Kidney tubule cell (primary cell): ENCODE measurements around the gene CABYR.
A peak's percentile ranks its signal among the peaks of the same experiment; 100 is the strongest.

Experiments used
- DNase-seq: peaks from one replicate; pipeline ENCODE4 v3.0.0-alpha.2; 2018; ENCODE audit warnings: low spot score

CABYR gene, protein sequence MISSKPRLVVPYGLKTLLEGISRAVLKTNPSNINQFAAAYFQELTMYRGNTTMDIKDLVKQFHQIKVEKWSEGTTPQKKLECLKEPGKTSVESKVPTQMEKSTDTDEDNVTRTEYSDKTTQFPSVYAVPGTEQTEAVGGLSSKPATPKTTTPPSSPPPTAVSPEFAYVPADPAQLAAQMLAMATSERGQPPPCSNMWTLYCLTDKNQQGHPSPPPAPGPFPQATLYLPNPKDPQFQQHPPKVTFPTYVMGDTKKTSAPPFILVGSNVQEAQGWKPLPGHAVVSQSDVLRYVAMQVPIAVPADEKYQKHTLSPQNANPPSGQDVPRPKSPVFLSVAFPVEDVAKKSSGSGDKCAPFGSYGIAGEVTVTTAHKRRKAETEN

DNA sequence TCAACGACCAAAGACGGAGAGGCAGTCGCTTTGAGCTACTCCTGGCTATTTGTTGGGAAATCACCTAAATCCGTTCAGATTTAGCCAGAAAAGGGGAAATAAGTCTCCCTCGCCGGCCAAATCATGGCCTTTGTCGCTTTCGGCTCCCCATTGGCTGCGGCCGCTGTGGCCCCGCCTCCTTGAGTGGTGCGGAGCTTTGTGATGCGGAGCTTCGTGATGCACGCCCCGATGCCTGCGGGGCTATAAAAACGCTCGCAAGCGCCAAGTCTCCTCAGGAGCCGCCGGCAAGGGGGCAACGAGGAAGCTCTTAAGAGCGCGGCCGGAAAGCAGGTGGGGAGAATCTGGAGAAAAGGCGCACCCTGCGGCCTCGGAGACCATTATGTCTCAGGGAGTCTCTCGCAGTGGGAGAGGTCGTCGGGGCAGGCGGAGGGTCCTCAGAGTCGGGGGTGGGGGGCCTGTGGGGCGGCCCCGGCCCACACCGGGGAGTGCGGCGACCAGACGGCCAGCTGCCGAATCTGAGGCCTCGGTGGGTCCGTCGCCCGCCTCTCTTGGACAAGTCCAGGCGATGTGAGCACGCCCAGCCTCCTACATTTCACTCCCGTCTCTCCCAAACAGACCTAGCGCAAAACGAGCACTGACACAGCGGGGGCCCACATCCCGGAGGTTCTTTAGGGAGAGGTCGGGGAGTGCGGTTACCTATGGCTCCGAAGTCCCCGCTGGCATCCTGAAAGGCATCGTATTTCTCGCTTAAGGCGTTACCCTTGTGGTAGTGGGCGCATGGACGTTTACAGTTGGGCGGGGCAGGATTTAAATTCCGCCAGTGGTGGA, at the start of gene CABYR:
CABYR (plus strand) TSS at position 274 of the 828 bp plus-strand sequence. CDS start 4,053 bp downstream, outside the sequence.
- peak; percentile 93 for DNase-seq

DNA sequence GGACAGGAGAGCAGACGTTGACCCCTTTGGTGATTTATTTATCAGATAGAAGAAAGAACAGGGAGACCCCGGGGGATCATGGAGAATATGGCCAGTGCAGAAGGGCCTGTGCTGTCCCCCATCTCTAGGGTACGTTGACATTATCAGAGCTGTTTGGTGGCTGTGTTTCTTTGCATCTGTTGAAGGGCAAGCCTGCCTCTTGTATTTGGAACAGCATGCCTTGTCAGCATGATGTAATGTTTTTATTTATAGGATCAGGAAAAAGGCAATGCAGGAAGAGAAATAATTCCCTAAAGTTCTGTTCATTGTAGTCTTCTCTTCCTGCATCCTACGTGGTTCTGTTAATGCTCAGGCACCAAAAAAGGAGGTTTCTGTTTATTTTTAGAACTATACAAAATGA, 49.8 kb upstream of the CABYR start:
- no peak for DNase-seq

DNA sequence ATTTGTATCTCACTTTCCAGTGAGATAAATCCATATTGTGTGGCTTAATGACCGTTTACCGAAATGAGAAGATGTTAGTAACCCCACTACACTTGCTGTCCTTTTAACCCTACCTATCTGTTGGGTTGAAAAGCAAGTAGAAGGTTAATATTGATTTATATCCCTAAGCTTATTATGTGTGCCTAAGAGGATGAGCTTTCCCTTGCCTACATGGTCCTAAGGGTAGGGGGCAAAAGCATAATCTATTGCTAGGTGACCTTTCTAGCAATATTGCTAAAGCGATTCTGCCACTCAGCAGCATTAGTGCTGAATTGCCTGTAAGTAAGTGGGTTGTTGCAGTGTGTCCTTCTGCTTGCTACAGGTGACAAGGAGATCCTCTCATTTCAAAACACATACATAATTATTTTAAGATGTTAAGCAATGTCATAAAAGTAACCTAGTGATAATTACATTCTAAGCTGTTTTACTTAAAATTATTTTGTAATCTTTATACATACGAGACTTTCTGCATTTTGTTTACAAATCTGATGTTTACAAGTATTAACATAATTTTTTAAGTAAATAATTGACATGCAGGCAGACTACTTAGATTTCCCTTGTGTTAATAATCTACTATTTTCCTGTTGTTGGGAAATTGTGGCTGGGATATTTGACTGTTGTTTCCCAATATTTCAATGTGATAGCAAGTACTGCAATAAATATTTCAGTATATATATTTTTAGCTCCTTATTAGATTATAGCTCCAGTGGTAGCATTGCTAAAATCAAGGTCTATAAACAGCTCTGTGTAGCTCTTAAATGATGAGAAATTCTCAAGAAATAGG, 49.1 kb upstream of the CABYR start:
- no peak for DNase-seq

DNA sequence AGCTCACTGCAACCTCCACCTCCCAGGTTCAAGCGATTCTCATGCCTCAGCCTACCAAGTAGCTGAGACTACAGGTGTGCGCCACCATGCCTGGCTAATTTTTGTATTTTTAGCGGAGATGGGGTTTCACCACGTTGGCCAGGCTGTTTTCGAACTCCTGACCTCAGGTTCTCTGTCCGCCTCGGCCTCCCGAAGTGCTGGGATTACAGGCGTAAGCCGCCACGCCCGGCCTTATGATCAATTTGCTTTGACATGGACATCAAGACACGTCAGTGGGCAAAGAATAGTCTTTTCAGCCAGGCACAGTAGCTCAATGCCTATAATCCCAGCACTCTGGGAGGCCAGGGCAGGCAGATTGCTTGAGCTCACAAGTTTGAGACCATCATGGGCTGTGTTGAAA, 48.0 kb upstream of the CABYR start:
- no peak for DNase-seq

DNA sequence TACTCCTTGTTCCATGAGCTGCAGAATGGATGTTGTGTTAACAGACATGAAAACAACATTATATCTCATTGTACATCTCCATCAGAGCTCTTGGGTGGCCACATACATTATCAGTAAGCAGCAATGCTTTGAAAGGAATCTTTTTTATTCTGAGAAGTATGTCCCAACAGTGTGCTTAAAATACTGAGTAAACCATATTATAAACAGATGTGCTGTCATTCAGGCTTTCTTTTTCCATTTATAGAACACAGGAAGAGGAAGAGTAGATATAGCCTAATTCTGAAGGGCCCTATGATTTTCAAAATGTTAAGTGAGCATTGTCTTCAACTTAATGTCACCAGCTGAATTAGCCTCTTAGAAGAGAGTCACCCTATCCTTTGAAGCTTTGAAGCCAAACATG, 44.3 kb upstream of the CABYR start:
- no peak for DNase-seq

DNA sequence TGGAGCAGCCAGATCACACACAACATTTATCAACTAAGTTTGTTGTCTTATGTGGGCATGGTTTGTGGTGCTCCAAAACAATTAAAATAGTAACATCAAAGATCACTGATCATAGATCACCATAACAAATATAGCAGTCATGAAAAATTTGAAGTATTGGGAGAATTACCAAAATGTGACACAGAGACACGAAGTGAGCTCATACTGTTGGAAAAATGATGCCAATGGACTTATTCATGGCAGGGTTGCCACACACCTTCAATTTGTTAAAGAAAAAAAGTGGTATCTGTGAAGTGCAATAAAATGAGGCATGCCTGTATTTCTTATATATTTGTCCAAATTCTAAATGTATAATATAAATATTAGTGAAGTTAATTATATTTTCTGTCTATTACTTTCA, 42.9 kb upstream of the CABYR start:
- no peak for DNase-seq

DNA sequence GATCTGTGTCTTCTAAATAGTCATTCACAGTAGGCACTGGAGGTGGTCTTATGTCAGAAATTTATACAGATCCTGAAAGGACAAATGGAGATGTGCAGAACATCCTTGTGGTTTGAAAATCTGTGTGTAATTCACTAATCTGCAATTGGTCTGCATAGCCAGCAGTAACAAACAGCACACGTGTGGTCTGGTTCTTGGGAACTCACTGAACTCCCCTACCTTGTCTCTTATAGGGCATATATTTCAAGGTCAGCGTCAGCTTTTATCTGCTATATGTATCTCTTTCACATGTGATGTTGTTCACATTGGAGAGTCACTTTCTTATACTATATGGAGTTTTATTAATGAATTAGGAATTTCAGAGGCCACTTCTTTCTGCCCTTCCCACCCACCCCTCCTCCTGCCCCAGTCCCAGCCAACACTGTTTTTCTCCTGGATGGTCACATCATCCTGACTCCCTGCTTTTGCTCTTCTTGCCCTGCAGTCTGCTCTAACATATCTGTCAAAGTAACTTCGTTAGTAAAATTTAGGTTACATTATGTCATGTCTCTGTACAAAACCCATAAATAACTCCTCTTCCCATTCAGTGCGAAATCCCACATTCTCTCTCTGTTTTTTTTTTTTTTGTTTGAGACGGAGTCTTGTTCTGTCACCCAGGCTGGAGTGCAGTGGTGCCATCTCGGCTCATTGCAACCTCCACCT, 35.4 kb upstream of the CABYR start:
- no peak for DNase-seq

DNA sequence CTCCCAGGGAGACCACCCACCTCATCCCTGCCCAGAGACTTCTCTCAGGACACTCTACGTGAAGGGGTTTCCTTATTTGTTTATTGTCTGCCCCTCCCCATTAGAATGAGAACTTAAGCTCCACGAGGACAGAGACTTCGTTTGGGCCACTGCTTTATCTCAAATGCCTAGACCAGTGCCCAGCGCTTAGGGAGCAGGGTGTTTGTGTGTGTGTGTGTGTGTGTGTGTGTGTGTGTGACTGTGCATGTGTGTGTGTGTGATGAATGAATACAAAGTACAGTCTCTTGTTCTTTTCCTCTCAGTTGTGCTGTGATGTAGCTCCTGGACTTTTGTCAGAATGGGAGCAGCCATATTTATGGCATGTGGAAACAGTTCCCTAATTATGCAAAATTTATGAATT, 34.4 kb upstream of the CABYR start:
- DNase-seq: no peak

DNA sequence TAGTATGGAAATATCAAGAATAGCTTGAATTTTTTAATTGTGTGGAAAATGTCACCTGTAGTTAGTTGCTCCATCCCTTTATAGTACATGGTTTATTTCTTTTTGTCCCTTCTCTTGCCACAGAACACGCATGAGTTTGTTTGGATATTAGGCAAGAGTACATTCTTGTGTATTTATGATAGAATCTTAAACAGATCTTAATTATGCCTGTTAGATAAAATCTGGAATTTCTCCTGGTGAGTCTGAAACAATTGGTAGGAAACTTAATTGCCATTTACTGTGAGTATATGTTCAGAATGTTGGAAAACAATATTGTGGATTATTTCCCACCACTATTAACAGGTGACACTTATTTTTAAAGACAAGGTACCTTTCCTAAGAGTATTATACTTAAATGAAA, 30.2 kb upstream of the CABYR start:
- no peak for DNase-seq

DNA sequence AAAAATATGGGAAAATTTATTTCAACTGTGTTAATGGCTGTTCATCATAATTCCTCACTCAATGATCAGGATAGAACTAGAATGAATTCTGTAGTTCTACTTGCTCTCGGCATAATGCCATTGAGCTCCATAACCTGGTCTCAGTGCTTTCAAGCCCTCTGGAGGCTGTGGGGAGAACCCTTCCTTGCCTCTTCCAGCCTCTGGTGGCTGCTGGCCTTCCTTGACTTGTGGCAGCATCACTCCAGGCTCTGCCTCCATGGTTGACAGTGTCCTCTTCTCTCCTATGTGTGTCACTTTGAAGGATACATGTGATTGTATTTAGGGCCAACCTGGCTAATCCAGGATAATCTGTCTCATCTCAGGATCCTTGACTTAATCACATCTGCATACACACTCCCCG, 26.9 kb upstream of the CABYR start:
- DNase-seq: no peak

DNA sequence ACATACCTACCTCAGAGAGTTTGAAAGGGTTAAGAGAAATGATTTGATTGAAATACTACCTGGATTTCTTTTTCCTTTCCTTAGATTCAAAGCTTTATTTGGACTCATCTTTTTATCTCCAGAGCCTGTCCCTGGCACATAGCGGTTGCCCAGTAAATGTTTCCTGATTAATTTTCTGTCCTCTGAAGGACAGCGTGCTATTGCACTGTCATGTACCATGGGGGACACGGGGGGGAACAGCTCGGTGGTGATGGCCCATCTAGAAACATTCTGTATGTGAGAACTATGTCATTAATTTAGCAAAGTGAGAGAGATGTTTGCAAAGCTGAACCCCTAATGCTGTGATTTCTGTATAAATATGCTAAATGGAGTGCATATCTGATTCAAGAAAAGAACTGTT, 26.4 kb upstream of the CABYR start:
- no peak for DNase-seq

DNA sequence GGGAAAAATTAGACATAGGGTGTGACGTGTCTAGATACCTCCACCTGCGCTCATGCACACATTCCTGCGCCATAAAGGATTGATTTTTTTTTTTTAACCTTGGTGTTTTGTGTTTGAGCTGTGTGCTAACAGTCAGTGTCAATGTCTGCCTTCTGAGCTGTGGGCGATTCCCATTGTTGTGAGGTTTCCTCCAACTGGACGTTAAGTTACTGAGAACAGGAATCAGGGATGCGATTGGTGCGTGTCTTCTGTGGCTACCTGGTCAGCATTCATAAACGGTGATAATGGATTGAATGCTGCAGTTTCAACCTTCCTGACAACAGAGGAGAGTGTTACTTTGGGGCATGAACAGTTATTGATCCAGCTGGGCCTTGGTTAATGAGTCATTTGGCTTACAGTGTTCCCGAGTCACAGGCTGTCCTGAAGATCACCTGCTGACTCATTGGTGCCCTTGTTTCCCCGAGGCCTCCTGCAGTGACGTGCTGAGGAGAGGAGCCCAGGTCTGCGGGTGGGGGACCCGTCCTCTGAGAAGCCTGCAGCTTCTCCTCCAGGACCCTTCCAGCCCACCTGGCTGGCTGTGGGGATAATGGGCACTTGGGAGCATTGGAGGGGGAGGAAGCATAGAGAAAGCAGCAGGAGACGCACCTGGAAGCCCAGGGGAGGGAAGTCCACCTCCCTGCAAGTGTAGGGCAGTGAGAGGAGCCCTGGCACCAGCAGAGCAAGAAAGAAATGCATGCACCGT, 25.8 kb upstream of the CABYR start:
- peak; percentile 66 for DNase-seq

DNA sequence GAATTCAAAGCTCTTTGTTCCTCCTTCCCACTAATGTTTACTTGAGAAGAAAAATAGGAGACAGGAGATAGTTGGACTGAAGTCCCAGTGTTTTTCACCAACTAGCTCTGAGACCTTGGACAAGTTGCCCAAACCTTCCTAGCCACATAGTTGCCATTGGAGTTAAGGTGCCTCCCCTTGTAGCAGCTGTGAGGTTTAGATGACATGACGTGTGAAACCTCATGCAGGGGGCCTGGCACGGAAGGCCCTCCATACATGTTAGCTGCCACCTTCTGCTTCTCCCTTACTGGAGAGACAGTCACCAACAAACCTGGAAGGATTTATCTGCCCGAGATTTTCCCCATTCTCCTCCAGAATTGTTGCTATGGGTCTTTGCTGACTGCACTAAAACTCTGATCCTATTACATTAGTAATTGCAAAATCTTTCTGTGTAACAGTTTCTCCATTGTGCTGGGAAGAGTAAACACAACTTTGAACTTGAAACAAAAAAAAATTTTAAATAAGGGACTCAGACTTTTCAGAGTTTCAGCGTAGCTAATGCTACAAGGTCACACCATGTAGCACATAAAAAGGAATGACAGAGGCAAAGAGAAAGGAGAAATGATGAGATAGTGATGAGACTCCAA, 23.8 kb upstream of the CABYR start:
- no peak for DNase-seq

DNA sequence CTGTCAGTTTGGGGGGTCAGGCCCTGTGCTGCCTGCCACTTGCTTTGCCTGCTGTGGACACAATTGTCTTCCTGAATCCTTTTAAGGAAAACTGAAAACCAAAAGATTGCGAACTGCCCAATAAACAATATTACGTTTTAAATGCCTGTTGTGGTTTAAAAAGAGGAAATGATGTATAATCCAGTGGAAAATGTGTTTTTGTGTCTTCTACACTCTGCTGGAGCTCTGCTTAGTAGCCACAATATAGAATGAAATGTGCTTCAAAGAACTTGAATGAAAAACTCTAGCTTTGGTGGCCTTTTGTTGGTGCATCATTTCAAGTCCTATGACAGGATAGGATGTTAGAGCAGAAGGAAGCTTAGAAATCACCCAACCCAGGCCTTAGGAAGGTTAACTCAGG, 23.2 kb upstream of the CABYR start:
- no peak for DNase-seq

DNA sequence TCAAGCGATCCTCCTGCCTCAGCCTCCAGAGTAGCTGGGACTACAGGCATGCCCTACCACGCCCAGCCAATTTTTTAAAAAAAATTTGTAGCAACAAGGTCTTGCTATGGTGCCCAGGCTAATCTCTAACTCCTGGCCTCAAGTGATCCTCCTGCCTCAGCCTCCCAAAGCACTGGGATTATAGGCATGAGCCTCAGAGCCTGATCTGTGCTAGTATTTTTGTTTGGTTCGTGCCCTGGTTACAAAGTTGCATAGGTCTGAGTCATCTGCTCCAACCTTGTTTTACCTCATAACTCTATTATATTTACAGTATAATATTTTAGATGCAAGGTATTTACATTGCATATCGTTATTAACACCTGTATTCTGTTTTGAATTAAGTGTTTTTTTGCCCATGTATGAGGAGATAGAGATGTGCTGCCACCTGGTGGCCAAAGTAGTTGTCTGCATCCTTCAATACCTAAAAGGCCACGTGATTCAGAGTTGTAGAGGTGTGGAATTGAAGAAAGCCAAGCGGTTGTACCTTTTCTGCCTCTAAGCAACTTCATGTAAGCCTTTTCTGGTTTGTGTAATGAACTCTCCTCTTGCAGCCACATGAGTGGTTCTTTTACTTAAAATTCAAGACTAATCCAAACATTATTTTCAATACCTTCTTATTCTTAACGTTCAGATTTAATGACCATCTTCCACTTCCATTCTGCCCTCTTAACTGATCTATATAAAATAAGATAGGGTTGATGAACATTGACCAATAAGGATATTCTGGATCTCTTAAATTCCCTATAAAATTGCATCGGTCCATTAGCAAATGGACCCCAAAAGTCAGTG, 19.9 kb upstream of the CABYR start:
- DNase-seq: peak; percentile 78

DNA sequence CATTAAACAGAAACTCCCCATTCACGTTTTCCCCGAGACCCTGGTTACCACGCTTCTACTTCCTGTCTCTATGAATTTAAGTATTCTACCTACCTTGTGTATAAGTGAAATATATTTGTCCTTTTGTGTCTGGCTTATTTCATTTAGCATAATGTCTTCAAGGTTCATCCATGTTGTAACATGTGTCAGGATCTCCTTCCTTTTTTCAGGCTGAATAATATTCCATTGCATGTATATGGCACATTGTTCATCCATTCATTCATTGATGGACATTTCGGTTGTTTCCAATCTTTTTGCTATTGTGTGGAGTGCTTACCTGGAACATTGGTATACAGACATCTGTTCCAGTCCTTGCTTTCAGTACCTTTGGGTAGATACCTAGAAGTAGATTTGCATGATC, 18.2 kb upstream of the CABYR start:
- DNase-seq: no peak

DNA sequence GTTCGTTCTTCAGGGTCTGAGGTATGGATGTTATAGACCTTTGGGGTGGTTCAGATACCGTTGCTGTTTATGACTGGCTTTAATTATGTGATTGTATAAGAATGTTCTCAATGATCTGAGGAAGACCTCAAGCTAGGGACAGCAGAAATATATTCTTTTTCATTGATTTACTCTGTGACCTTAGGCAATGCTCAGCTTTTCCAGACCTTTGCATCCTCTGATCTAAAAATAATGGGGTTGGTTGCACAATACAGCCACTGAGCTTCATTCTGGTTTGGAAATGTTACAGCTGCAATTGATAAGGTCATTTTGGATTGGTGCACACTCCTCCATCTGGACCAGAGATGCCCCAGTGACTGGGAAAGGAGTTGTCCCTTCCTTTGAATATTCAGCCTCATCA, 17.2 kb upstream of the CABYR start:
- no peak for DNase-seq

DNA sequence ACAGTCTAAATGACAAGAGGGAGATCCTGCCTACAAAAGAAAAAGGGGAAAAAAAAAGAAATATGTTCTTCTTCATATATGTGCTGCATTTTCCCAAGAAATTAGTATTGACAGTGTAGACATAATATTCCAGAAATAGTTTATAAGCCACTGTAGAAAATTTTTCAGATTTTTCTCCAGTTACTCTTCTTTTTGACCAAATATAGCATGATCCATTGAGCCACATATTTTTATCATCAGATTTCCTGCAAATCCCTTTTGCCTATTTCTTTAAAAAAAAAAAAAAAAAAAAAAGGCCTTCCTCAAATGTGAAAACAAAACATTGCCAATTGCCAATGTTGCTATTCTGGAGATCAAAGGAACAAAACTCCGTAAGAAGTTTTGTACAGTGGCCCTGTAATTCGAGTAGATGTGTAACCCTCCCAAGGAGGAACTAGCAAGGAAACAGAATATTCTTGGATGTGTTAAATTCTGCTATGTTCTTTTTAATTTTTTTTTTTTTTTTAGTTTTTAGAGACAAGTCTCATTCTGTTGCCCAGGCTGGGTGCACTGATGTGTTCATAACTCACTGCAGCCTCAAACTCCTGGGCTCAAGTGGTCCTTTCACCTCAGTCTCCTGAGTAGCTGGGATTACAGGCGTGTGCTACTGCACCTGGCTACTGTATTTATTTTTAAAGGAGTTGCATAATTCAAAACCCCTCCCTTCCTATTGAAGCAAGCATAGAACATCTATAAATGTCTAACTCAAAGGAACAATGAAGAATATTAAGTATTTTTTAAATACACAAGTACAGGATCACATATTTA, 12.5 kb upstream of the CABYR start:
- no peak for DNase-seq

DNA sequence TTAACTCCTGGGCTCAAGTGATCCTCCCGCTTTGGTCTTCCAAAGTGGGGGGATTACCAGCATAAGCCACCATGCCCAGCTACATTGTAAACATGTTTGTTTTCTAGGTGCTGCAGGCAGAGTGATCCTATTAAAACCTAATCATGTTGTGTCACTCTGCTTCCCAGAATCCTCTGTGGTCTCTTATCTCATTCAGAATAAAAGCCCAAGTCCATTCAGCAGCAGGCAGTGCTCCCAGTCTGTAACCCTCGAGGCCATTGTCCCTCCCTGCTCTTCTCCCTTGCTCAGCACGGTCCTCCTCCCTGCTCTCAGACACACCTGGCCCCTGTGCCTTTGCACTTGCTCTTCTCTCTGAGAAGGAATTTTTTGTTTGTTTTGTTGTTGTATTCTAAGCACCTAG, 11.1 kb upstream of the CABYR start:
- no peak for DNase-seq
